Stimulated activated CD8-positive, alpha-beta memory T cell treated with anti-CD3 and anti-CD28 coated beads, Interleukin-12 subunit alpha, Interleukin-12 subunit beta, amount 100 ng/mL, for 1 hour (primary cell): ENCODE measurements around the gene GTPBP10.

ENCODE experiments used
- DNase-seq: peaks from one replicate; pipeline ENCODE4 v3.0.0-alpha.2; 2020; ENCODE audit warnings: low read depth

Gene GTPBP10

GRCh38 chr7:90432752-90433151 lies 86.2 kb downstream of the GTPBP10 start:
- no peak for DNase-seq

- DNase-seq = no peak
These were observed 86.7 kb downstream of the GTPBP10 start for GRCh38 chr7:90433221-90433620.
